Chondrocyte (in vitro differentiated cells): ENCODE data around the gene SMAD2. TPM values are rescaled to one million over a fixed set of nuclear protein-coding genes. Genes with fewer than 3 reads are reported as not detected.
A peak's percentile ranks its signal among the peaks of the same experiment; 100 is the strongest.
"Not testable (repeated sequence)": the region's sequence is repeated elsewhere in the genome, so short reads cannot be mapped to it uniquely, and the experiment has no call there.

ENCODE experiments used
- DNase-seq: peaks from one replicate; pipeline ENCODE4 v3.0.0; 2021; ENCODE audit warnings: mixed read lengths, low spot score
- H3K27ac Mint-ChIP-seq: one replicate; pipeline ENCODE4 v1.8.0; 2021; ENCODE audit warnings: mild to moderate bottlenecking, moderate library complexity, mixed read lengths; ENCODE audit not compliant: unreplicated experiment
- H3K27me3 Mint-ChIP-seq: 2 replicates; pipeline ENCODE4 v1.8.0; 2021; ENCODE audit warnings: low read depth, mixed read lengths
- H3K36me3 Mint-ChIP-seq: 2 replicates; pipeline ENCODE4 v1.8.0; 2021; ENCODE audit warnings: low read depth, mixed read lengths
- H3K4me1 Mint-ChIP-seq: 2 replicates; pipeline ENCODE4 v1.8.0; 2021; ENCODE audit warnings: low read depth, mild to moderate bottlenecking, mixed read lengths
- H3K4me3 Mint-ChIP-seq: one replicate; pipeline ENCODE4 v1.8.0; 2021; ENCODE audit warnings: mild to moderate bottlenecking, moderate library complexity, mixed read lengths; ENCODE audit not compliant: unreplicated experiment
- H3K9me3 Mint-ChIP-seq: 2 replicates; pipeline ENCODE4 v1.8.0; 2021; ENCODE audit warnings: low read depth, mixed read lengths
- total RNA-seq: library from RNA; stranded (reverse); gene quantifications from 3 replicates; pipeline ENCODE4 v1.2.1, GENCODE V29; 2021
- TF ChIP-seq, protein P1 (sequence below): fragments of 200-600 bp; sonication (generic); IDR thresholded peaks from 2 replicates; pipeline ENCODE4 v1.5.0; 2021; ENCODE audit warnings: antibody characterized with exemption, mild to moderate bottlenecking, moderate library complexity

SMAD2 gene
- total RNA-seq, 1 donor from 2014 or later: 151 TPM

DNA sequence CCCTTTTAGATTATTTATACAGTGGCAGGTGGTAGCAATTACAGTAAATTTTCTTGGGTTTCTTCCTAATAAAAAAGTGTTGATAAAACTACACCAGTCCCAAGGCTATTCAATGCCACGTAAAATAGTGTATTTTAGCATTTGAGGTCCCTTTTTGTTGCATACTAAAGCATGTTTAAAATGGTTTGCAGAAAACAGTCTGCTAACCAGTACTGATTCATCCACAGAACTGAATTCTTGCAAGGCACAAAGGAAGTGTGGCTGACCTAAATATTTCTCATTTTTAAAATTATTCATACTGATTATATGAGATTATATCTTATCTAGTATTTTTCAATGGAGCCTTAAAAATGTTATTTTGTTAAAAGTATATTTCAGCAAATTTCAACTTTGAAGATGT is 98.1 kb downstream of the SMAD2 start:
- peak overlapping the region; percentile 49 for H3K27ac Mint-ChIP-seq
- H3K36me3 Mint-ChIP-seq: peaks cover 12% of the 10 kb centered on the region
- peaks cover 30% of the 10 kb centered on the region for H3K4me1 Mint-ChIP-seq
- no peaks in the 10 kb centered on the region for H3K9me3 Mint-ChIP-seq
- no peak for DNase-seq
- TF ChIP-seq, protein P1, sequence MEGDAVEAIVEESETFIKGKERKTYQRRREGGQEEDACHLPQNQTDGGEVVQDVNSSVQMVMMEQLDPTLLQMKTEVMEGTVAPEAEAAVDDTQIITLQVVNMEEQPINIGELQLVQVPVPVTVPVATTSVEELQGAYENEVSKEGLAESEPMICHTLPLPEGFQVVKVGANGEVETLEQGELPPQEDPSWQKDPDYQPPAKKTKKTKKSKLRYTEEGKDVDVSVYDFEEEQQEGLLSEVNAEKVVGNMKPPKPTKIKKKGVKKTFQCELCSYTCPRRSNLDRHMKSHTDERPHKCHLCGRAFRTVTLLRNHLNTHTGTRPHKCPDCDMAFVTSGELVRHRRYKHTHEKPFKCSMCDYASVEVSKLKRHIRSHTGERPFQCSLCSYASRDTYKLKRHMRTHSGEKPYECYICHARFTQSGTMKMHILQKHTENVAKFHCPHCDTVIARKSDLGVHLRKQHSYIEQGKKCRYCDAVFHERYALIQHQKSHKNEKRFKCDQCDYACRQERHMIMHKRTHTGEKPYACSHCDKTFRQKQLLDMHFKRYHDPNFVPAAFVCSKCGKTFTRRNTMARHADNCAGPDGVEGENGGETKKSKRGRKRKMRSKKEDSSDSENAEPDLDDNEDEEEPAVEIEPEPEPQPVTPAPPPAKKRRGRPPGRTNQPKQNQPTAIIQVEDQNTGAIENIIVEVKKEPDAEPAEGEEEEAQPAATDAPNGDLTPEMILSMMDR: no peak
- H3K4me3 Mint-ChIP-seq: no peak overlapping the region
- no peaks in the 10 kb centered on the region for H3K27me3 Mint-ChIP-seq

DNA sequence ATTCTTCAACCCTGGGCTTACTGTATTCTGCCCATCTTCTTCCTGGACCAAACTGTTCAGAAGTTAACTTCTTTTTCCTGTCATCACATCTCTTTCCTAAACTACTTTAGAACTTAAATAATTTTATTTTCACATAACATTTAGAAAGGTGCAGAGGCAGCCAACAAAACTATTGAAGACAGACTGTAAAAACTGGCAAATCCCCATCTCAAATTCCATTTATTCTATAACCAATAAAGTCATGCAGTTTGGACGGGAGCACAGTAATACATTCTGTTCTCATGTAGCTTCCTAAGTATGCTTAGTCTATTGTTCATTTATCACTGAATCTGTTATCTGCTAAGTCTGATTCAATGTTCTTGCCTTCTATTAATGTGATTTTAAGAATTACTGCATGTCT is 99.1 kb downstream of the SMAD2 start:
- peaks cover 30% of the 10 kb centered on the region for H3K4me1 Mint-ChIP-seq
- no peak for DNase-seq
- H3K27me3 Mint-ChIP-seq: no peaks in the 10 kb centered on the region
- no peaks in the 10 kb centered on the region for H3K9me3 Mint-ChIP-seq
- H3K4me3 Mint-ChIP-seq: no peak overlapping the region
- peaks cover 10% of the 10 kb centered on the region for H3K36me3 Mint-ChIP-seq
- no peak overlapping the region for H3K27ac Mint-ChIP-seq
- TF ChIP-seq, protein P1: no peak

DNA sequence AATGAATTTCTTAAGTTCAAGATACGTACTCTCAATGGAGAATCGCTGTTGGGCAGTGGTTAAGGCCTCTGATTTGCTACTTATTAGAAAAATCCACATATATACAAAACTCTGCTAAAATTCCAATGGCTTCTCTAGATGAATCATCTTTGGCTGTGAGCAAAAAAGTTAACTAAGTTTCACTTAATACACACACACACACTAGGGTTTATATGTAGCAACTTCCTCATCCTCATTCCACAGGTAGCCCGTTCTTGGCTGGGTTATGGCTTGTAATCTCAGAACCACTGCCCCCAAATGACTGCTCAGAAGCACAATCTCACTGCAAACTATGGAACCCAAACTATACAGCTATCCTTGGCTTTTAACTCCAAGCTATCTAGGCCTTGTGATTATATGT is 99.7 kb downstream of the SMAD2 start:
- Mint-ChIP-seq H3K9me3 (no peaks in the 10 kb centered on the region), H3K27ac (peak overlapping the region; percentile 5)
- no peak for DNase-seq

DNA sequence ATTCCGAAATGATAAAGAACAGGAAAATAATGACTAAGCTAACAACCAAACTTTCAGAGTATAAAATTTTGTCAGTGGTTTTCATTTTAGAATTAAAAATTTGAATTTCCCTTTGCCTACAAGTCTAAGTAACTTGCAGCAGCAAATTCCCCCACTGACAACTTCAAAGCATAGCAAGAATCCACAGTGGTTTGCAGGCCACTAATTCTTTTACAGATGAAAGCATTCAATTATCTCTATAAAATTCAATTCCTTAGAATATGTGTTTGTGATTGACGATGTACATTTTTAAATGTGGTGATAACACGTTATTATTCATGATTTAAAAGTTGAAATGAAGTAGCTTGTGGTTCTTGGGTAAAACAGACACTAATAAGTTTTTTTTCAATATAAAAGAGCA is 100.6 kb downstream of the SMAD2 start:
- peaks cover 30% of the 10 kb centered on the region for H3K4me1 Mint-ChIP-seq
- TF ChIP-seq, protein P1: no peak
- no peak for DNase-seq
- no peak overlapping the region for H3K27ac Mint-ChIP-seq
- no peaks in the 10 kb centered on the region for H3K9me3 Mint-ChIP-seq
- no peak overlapping the region for H3K4me3 Mint-ChIP-seq
- H3K36me3 Mint-ChIP-seq: peaks cover 13% of the 10 kb centered on the region
- no peaks in the 10 kb centered on the region for H3K27me3 Mint-ChIP-seq

More for the DNA sequence above, 99.7 kb downstream of the SMAD2 start:
- H3K4me1 Mint-ChIP-seq: peaks cover 30% of the 10 kb centered on the region
- H3K4me3 Mint-ChIP-seq: no peak overlapping the region
- peaks cover 10% of the 10 kb centered on the region for H3K36me3 Mint-ChIP-seq
- H3K27me3 Mint-ChIP-seq: no peaks in the 10 kb centered on the region
- TF ChIP-seq, protein P1: no peak

DNA sequence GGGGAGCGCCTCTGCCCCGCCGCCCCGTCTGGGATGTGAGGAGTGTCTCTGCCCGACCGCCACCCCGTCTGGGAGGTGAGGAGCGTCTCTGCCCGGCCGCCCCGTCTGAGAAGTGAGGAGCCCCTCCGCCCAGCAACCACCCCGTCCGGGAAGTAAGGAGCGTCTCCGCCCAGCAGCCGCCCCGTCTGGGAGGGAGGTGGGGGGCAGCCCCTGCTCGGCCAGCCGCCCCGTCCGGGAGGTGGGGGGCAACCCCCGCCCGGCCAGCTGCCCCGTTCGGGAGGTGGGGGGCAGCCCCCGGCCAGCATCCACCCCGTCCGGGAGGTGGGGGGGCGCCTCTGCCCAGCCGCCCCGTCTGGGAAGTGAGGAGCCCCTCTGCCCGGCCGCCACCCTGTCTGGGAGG is 102.4 kb downstream of the SMAD2 start:
- H3K4me1 Mint-ChIP-seq: peaks cover 19% of the 10 kb centered on the region
- DNase-seq, H3K9me3 Mint-ChIP-seq, H3K27me3 Mint-ChIP-seq, H3K27ac Mint-ChIP-seq, H3K4me3 Mint-ChIP-seq: not testable (repeated sequence)
- peaks cover 10% of the 10 kb centered on the region for H3K36me3 Mint-ChIP-seq
